HG03342 (cell line): ENCODE results near the gene PACS1.

Experiments used
- ATAC-seq: cut with Tn5 transposase; IDR thresholded peaks from one replicate; pipeline ENCODE4 v1.9.1; 2021; ENCODE audit warnings: mild to moderate bottlenecking, moderate library complexity; ENCODE audit not compliant: unreplicated experiment

The PACS1 gene

GRCh38 chr11:66176650-66177049, 106.6 kb downstream of the PACS1 start:
- ATAC-seq: no peak

GRCh38 chr11:66178183-66178582, 108.1 kb downstream of the PACS1 start:
- ATAC-seq: no peak

GRCh38 chr11:66178871-66179270, 108.8 kb downstream of the PACS1 start:
- no peak for ATAC-seq

DNA sequence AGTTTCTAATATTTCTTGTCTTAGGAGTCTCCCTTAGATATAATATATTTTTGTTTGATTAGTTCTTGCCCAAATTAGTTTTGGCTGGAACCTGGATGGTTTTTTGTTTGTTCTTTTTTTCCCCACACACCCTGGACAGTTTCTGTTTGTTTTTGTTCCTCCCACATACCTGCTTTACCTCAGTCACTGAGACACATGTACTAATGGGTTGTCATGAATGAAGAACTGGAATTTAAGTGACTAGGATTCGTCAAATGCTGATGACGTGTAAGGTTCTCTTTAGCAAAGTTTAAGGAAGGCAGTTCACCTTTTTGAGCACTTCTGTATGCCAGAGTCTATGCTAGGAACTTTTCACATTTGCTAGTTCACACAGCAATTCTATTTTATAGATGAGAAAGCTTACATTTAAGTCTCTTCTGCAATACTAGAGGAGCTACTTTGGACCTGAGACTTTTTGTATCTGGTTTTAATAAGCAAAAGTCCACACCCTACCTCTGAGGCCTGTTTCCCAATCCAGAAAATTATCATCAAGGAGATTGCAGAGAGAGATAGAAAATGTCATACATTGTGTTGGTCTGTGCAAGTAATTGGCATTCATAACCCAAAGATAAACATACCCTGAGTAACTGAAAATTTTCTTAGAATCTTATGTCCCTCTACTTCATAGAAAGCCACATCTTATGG, 111.7 kb downstream of the PACS1 start:
- ATAC-seq: no peak

GRCh38 chr11:66183494-66184048, 113.5 kb downstream of the PACS1 start:
- no peak for ATAC-seq

GRCh38 chr11:66184728-66185127, 114.7 kb downstream of the PACS1 start:
- ATAC-seq: no peak

- ATAC-seq: no peak
Observed at GRCh38 chr11:66186470-66186869, 116.4 kb downstream of the PACS1 start.

DNA sequence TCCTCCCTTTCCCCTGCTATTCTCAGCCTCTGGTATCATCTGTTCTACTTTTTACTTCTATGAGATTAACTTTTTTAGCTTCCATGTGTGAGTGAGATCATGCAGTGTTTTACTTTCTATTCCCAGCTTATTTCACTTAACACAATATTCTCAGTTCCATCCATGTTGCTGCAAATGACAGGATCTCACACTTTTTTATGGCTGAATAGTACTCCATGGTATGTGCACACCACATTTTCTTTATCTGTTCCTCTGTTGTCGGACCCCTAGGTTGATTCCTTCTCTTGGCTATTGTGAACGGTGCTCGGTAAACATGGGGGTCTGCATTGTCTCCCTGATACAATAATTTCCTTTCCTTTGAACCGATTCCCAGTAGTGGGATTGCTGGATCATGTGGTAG, 117.4 kb downstream of the PACS1 start:
- ATAC-seq: no peak

- ATAC-seq: no peak
Observed at GRCh38 chr11:66188580-66188979, 118.5 kb downstream of the PACS1 start.

GRCh38 chr11:66189031-66189745, 119.1 kb downstream of the PACS1 start:
- ATAC-seq: no peak

GRCh38 chr11:66190786-66191185, 120.7 kb downstream of the PACS1 start:
- no peak for ATAC-seq

- ATAC-seq: no peak
Observed at GRCh38 chr11:66192181-66192863, 122.2 kb downstream of the PACS1 start.

DNA sequence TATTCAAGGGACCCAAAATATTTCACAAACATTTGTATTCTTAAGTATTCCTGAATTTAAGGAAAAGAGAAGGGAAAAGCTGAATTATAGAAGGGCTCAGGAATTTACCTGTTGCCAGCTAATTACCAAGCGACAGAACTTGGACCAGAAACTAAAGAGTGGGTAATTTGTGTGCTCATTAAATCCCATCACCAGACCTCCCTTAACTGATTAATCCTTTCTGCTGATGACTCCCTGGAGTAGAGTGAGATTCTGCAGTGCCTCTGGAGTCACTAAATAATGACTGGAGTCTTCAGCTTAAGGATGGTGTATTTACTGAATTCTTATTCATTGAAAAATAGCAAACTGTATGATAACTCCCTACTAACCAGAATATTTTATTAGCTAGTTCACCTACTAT, 124.3 kb downstream of the PACS1 start:
- ATAC-seq: no peak

GRCh38 chr11:66195867-66196266, 125.8 kb downstream of the PACS1 start:
- no peak for ATAC-seq

- no peak for ATAC-seq
Observed at GRCh38 chr11:66203847-66204246, 133.8 kb downstream of the PACS1 start.

GRCh38 chr11:66204412-66204811, 134.3 kb downstream of the PACS1 start:
- no peak for ATAC-seq

DNA sequence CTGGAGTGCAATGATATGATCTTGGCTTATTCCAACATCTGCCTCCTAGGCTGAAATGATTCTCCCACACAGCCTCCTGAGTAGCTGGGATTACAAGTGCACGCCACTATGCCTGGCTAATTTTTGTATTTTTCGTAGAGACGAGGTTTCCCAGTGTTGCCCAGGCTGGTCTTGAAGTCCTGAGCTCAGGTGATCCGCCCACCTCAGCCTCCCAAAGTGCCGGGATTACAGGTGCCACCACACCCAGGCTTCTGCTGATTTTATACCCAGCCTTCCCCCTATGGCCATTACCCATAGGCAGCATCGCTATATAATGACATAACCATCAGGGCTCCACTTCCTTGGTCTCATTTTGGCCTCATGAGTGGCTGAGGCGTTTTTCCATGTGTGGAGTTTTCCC, 137.7 kb downstream of the PACS1 start:
- ATAC-seq: no peak

- ATAC-seq: no peak
Observed at GRCh38 chr11:66211100-66211499, 141.0 kb downstream of the PACS1 start.

GRCh38 chr11:66216911-66217310, 146.8 kb downstream of the PACS1 start:
- no peak for ATAC-seq

DNA sequence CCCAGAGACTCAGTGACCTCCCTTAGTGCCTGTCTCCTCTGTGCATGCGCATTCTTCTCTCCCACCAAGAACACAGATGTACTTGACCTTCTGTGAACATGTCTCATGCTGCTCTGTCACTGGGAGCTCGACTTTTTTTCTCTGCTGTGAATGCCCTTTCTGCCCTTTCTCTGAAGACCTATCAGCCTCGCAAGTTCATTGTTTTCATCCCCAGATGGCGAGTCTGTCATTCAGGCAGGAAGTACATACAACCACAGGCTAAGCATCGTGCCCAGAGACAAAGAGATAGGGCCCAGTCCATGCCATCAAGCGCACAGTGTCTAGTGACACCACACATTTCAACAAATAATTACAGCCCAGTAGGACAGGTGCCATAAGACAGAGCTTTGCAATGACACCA, 148.0 kb downstream of the PACS1 start:
- no peak for ATAC-seq

GRCh38 chr11:66218846-66219620, 149.0 kb downstream of the PACS1 start:
- ATAC-seq: no peak
